K562 (cell line): Measurements from ENCODE around the gene CFAP126. TPM values are rescaled to one million over a fixed set of nuclear protein-coding genes. Genes with fewer than 3 reads are reported as not detected.
A peak's percentile ranks its signal among the peaks of the same experiment; 100 is the strongest.

Experiments
- ATAC-seq: fragments of 200-7000 bp; cut with Tn5 transposase; 3 replicates; pipeline ENCODE4 v1.9.1; 2020; ENCODE audit warnings: moderate library complexity
- BruUV-seq: library from RNA; stranded (reverse); fragments of 400-500 nt; replicated peaks from 2 replicates; lab custom pipeline; 2021; lab: Mats Ljungman, UMichigan
- CTCF ChIA-PET: fragments of 300-600 bp; formaldehyde crosslinking; extraction: SDS; loops from one replicate; lab custom pipeline; 2021; ENCODE audit warnings: low intra/inter-chr PET ratio; lab: Yijun Ruan, JAX
- POLR2A ChIA-PET: fragments of 300-600, 350-650 bp; sonication (Branson Sonifier 250); formaldehyde crosslinking; extraction: SDS; loops from one replicate; lab custom pipeline; 2021; ENCODE audit warnings: antibody characterized with exemption, inconsistent platforms; lab: Yijun Ruan, JAX
- DNase-seq, 4 experiments: peaks; one replicate each; pipeline versions ENCODE4 v3.0.0 to v3.0.0-alpha.2; 2011 to 2018; ENCODE audit warnings: low spot score in 3 of 4, mixed read lengths in 3 of 4; ENCODE audit errors: extremely low read depth in 1 of 4
- FAIRE-seq: peaks from 2 replicates; lab custom pipeline; 2011; peaks lifted over from hg19 to GRCh38; lab: Jason Lieb, UNC
- H2AFZ ChIP-seq: 2 replicates; pipeline ENCODE4 v1.6.0; 2011; ENCODE audit warnings: low read depth, low read length, control low read depth, inconsistent platforms
- H3K27ac ChIP-seq: fragments of 200-600 bp; 3 replicates; pipeline ENCODE4 v1.8.0; 2011; ENCODE audit warnings: low read depth, mild to moderate bottlenecking, control low read depth, inconsistent platforms, low read length, moderate library complexity, mixed read lengths; ENCODE audit errors: extremely low read depth
- H3K27me3 ChIP-seq, 2 experiments: fragments of 300-600 bp in 1 of 2; 2 replicates in 1 of 2; 3 replicates in 1 of 2; pipeline versions ENCODE4 v1.6.0 to v1.8.0; 2011; ENCODE audit warnings: inconsistent platforms in 2 of 2, low read length in 2 of 2, mild to moderate bottlenecking in 1 of 2, mixed read lengths in 1 of 2, moderate library complexity in 1 of 2; ENCODE audit not compliant: control insufficient read depth in 2 of 2, insufficient read depth in 2 of 2
- H3K36me3 ChIP-seq: fragments of 300-600 bp; 3 replicates; pipeline ENCODE4 v1.8.0; 2011; ENCODE audit warnings: mild to moderate bottlenecking, low read length, inconsistent platforms; ENCODE audit not compliant: control insufficient read depth, insufficient read depth
- H3K4me1 ChIP-seq, 2 experiments: fragments of 200-600 bp in 1 of 2; replicated peaks in 1 of 2; 2 replicates in 1 of 2; 3 replicates in 1 of 2; pipeline versions ENCODE4 v1.5.1 to v1.8.0; 2011; ENCODE audit warnings: inconsistent platforms in 2 of 2, low read length in 2 of 2, mild to moderate bottlenecking in 1 of 2, mixed read lengths in 1 of 2, moderate library complexity in 1 of 2; ENCODE audit not compliant: control insufficient read depth in 2 of 2, insufficient read depth in 2 of 2
- H3K4me2 ChIP-seq: 2 replicates; pipeline ENCODE4 v1.6.1; 2011; ENCODE audit warnings: low read length, control low read depth, inconsistent platforms, mixed read lengths; ENCODE audit not compliant: insufficient read depth
- H3K4me3 ChIP-seq: fragments of 200-600 bp; sonication (generic), shearing (Covaris generic); 2 replicates; pipeline ENCODE4 v1.5.1; 2016; ENCODE audit warnings: control low read depth, inconsistent platforms
- H3K79me2 ChIP-seq: fragments of 200-600 bp; 3 replicates; pipeline ENCODE4 v1.8.0; 2011; ENCODE audit warnings: low read length, inconsistent platforms; ENCODE audit not compliant: control insufficient read depth, insufficient read depth
- H3K9ac ChIP-seq, 2 experiments: 2 replicates each; pipeline versions ENCODE4 v1.6.0 to v1.6.1; 2011; ENCODE audit warnings: low read depth in 2 of 2, low read length in 2 of 2, control low read depth in 1 of 2, inconsistent platforms in 1 of 2, mild to moderate bottlenecking in 1 of 2, mixed read lengths in 1 of 2; ENCODE audit not compliant: insufficient read depth in 1 of 2
- H3K9me1 ChIP-seq: one replicate; pipeline ENCODE4 v1.6.0; 2011; ENCODE audit warnings: inconsistent platforms, mild to moderate bottlenecking, low read length, moderate library complexity; ENCODE audit not compliant: control insufficient read depth, insufficient read depth
- H3K9me3 ChIP-seq: replicated peaks from 2 replicates; pipeline ENCODE4 v1.5.1; 2011; ENCODE audit warnings: low read depth, low read length, inconsistent platforms; ENCODE audit not compliant: control insufficient read depth, insufficient read depth
- H4K20me1 ChIP-seq: replicated peaks from 2 replicates; pipeline ENCODE4 v1.6.1; 2011; ENCODE audit warnings: low read length, inconsistent platforms, mixed read lengths; ENCODE audit not compliant: control insufficient read depth, insufficient read depth
- E2F3 ChIP-seq: fragments of 250-450 bp; sonication (Bioruptor Pico); IDR thresholded peaks from 2 replicates; pipeline ENCODE4 v1.4.0; 2020; ENCODE audit warnings: mild to moderate bottlenecking
- E4F1 ChIP-seq: fragments of 250-450 bp; sonication (Bioruptor Pico); IDR thresholded peaks from 2 replicates; pipeline ENCODE4 v1.5.0; 2021; ENCODE audit warnings: mild to moderate bottlenecking, borderline replicate concordance
- EP400 ChIP-seq: fragments of 450-650 bp; IDR thresholded peaks from 2 replicates; pipeline ENCODE4 v1.6.1; 2017; ENCODE audit warnings: antibody characterized with exemption, mild to moderate bottlenecking, moderate library complexity
- EZH2 ChIP-seq: IDR thresholded peaks from 2 replicates; pipeline ENCODE4 v1.6.1; 2012; ENCODE audit warnings: low read depth, mild to moderate bottlenecking, inconsistent platforms, low read length, borderline replicate concordance
- GATA2 ChIP-seq: sonication (generic); formaldehyde crosslinking; IDR thresholded peaks from 2 replicates; pipeline ENCODE4 v1.4.0; 2020; ENCODE audit warnings: mild to moderate bottlenecking, missing genetic modification reagents
- MED1 ChIP-seq: sonication (generic); formaldehyde crosslinking; IDR thresholded peaks from 2 replicates; pipeline ENCODE4 v1.8.1; 2023; ENCODE audit warnings: missing genetic modification reagents, borderline replicate concordance
- PHB ChIP-seq: fragments of 250-450 bp; sonication (Bioruptor Pico); IDR thresholded peaks from 2 replicates; pipeline ENCODE4 v1.5.0; 2021
- PTBP1 ChIP-seq: fragments of 200-400 bp; formaldehyde crosslinking; IDR thresholded peaks from 2 replicates; pipeline ENCODE4 v1.6.1; 2017; ENCODE audit warnings: low read depth, low read length
- RFX5 ChIP-seq: IDR thresholded peaks from 2 replicates; pipeline ENCODE4 v1.6.1; 2011; ENCODE audit warnings: low read depth, mild to moderate bottlenecking, improper control_type of control experiment, low read length
- SMAD4 ChIP-seq: fragments of 250-450 bp; sonication (Bioruptor Pico); conservative IDR thresholded peaks from 2 replicates; pipeline ENCODE4 v1.8.0; 2021; ENCODE audit warnings: inconsistent platforms, mild to moderate bottlenecking, moderate library complexity
- UBTF ChIP-seq, 2 experiments: IDR thresholded peaks; 2 replicates each; pipeline ENCODE4 v1.6.1; 2012; ENCODE audit warnings: improper control_type of control experiment in 2 of 2, low read depth in 2 of 2, low read length in 2 of 2, borderline replicate concordance in 1 of 2
- ZBTB43 ChIP-seq: sonication (generic); formaldehyde crosslinking; IDR thresholded peaks from 2 replicates; pipeline ENCODE4 v1.8.0; 2023; ENCODE audit warnings: mild to moderate bottlenecking, missing genetic modification reagents
- ZNF41 ChIP-seq: fragments of 250-450 bp; sonication (Bioruptor Pico); conservative IDR thresholded peaks from 2 replicates; pipeline ENCODE4 v1.4.0; 2020; ENCODE audit warnings: mild to moderate bottlenecking
- ZNF511 ChIP-seq: sonication (generic); formaldehyde crosslinking; IDR thresholded peaks from 2 replicates; pipeline ENCODE4 v1.8.0; 2022; ENCODE audit warnings: mild to moderate bottlenecking, missing genetic modification reagents
- ZNF717 ChIP-seq: fragments of 250-450 bp; sonication (Bioruptor Pico); IDR thresholded peaks from 2 replicates; pipeline ENCODE4 v1.5.0; 2021
- ZNF830 ChIP-seq: fragments of 250-450 bp; sonication (Bioruptor Pico); IDR thresholded peaks from 2 replicates; pipeline ENCODE4 v1.5.0; 2021; ENCODE audit warnings: mild to moderate bottlenecking
- WGBS: fragments of 100-300 bp; shearing (Covaris generic); methylation state at CpG from one replicate; pipeline ENCODE4 v1.1.6; 2016; ENCODE audit warnings: low coverage, mixed read lengths; ENCODE audit not compliant: insufficient coverage; ENCODE audit errors: missing lambda C conversion rate; 5-methylcytosine and 5-hydroxymethylcytosine counted together
- in situ Hi-C: fragments of 300-500 bp; cut with MboI; formaldehyde crosslinking; loops from 4 replicates; pipeline ENCODE4 v1.15.0; 2018; ENCODE audit warnings: inconsistent platforms, mixed read lengths
- intact Hi-C: fragments of 100-400 bp; cut with micrococcal nuclease; formaldehyde crosslinking; loops from 2 replicates; pipeline ENCODE4 v1.14.2; 2022
- polyA plus RNA-seq, 8 experiments: library from polyadenylated mRNA; depleted of rRNA in 4 of 8; stranded (reverse) in 5 of 8; unstranded in 3 of 8; fragments of >200 nt; fragmentation: Nextera tagmentation in 2 of 8; fragmentation: Illumina TruSeq in 1 of 8; extraction: Ambion mirVana in 2 of 8; extraction: Trizol in 1 of 8; gene quantifications; 2 replicates each; pipeline versions ENCODE4 v1.2.1 to v1.2.3, GENCODE V29; 2011 to 2014; ENCODE audit warnings: inconsistent platforms in 1 of 8, missing spikeins in 1 of 8
- total RNA-seq, 7 experiments: library from RNA; depleted of rRNA in 6 of 7; stranded (reverse); fragments of >200 nt in 6 of 7; fragmentation: Illumina TruSeq in 2 of 7; extraction: Trizol in 2 of 7; gene quantifications; 2 replicates each; pipeline versions ENCODE4 v1.2.1 to v1.2.3, GENCODE V29; 2011 to 2021; ENCODE audit warnings: low replicate concordance in 1 of 7

The CFAP126 gene
- total and polyA plus RNA-seq, 9 of the 15 experiments (the other 6 are each of a cell fraction or from before 2014, with no cell fraction given): not detected

- TF ChIP-seq ZNF830: no peak
- no peak for TF ChIP-seq UBTF (IDR thresholded peaks at IDR 0.05; ENCODE audit: borderline replicate concordance in 1 of 2, low read depth in 2 of 2, low read length in 2 of 2)
- no peak for TF ChIP-seq RFX5
- TF ChIP-seq EP400: 0 out of 2 replicates have a peak, but pooled peaks have one; percentile 16
- no peak for TF ChIP-seq E2F3 (CRISPR knock-in tag)
- TF ChIP-seq EZH2: no peak
- TF ChIP-seq SMAD4 (CRISPR knock-in tag): peak; percentile 80
- no peak for TF ChIP-seq GATA2 (CRISPR knock-in tag)
- no peak for TF ChIP-seq ZNF717 (CRISPR knock-in tag)
- no peak for TF ChIP-seq PTBP1
Observed at GRCh38 chr1:161404051-161404597, 36.4 kb upstream of the CFAP126 start (continued).

GRCh38 chr1:161402446-161402845 is 34.8 kb upstream of the CFAP126 start:
- no peak overlapping the region for H2AFZ ChIP-seq
- no peaks in the 10 kb centered on the region for H3K27me3 ChIP-seq
- no peaks in the 10 kb centered on the region for H3K9me1 ChIP-seq
- 68% methylated on average over 3 of the region's 3 CpGs for WGBS
- no peak overlapping the region for H3K27ac ChIP-seq
- DNase-seq: no peak
- FAIRE-seq: no peak
- H4K20me1 ChIP-seq: no peaks in the 10 kb centered on the region
- BruUV-seq: no TSS peak
- in situ Hi-C loops (no loop called here), intact Hi-C loops (no loop called here)
- no peak overlapping the region for H3K4me3 ChIP-seq
- no peak for ATAC-seq
- no peaks in the 10 kb centered on the region for H3K36me3 ChIP-seq
- H3K9me3 ChIP-seq: no peaks in the 10 kb centered on the region; the same call in 1 of the 2 replicates
- no peak overlapping the region for H3K4me2 ChIP-seq
- H3K79me2 ChIP-seq: peaks cover 4% of the 10 kb centered on the region; the same call in 1 of the 3 replicates
- ChIA-PET POLR2A (no interaction called here), CTCF (no interaction called here)
- H3K4me1 ChIP-seq: peaks cover 15% of the 10 kb centered on the region in 2 experiments; a peak in 4 of 5 replicates
- no peak overlapping the region for H3K9ac ChIP-seq
- TF ChIP-seq MED1 (CRISPR knock-in tag) (no peak), PHB (CRISPR knock-in tag) (no peak), ZBTB43 (CRISPR knock-in tag) (no peak), ZNF511 (CRISPR knock-in tag) (no peak), E4F1 (CRISPR knock-in tag) (no peak), ZNF41 (CRISPR knock-in tag) (no peak)
